Measurements from ENCODE around the gene RRP15.

The RRP15 gene

DNA sequence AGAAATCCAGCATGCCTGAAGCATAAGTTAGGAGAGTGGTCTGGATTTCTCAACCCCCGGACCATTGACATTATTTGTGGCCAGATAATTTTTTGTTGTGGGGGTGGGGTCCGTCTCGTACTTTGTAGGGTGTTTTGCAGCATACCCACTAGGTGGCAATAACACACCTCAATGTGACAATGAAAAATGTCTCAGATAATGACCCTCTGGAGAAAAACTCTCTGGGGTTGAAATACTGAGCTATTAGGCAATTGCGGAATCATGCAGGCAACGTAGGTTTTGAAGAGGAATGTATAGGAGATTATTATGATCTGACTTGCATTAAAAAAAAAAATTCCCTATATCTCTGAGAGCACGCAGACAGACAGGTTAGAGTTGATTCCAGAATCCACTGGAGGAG lies 25.3 kb upstream of the RRP15 start:
- Histone ChIP-seq H3K4me1 (ENCODE audit: control insufficient read depth in 2 of 2, insufficient read depth in 2 of 2, low read length in 2 of 2) (no peaks in the 10 kb centered on the region), H3K9ac (ENCODE audit: low read depth in 1 of 2, low read length in 2 of 2) (no peak overlapping the region), H3K27ac (ENCODE audit: low read depth in 2 of 2, low read length in 2 of 2) (no peak overlapping the region), H3K9me3 (ENCODE audit: control insufficient read depth in 2 of 2, low read length in 2 of 2) (no peaks in the 10 kb centered on the region), H3K4me3 (ENCODE audit: low read length in 2 of 2) (no peak overlapping the region), H3K36me3 (ENCODE audit: control insufficient read depth in 2 of 2, insufficient read depth in 2 of 2, low read length in 2 of 2) (no peaks in the 10 kb centered on the region), H3K27me3 (ENCODE audit: control insufficient read depth in 2 of 2, insufficient read depth in 2 of 2, low read length in 2 of 2) (no peaks in the 10 kb centered on the region)

DNA sequence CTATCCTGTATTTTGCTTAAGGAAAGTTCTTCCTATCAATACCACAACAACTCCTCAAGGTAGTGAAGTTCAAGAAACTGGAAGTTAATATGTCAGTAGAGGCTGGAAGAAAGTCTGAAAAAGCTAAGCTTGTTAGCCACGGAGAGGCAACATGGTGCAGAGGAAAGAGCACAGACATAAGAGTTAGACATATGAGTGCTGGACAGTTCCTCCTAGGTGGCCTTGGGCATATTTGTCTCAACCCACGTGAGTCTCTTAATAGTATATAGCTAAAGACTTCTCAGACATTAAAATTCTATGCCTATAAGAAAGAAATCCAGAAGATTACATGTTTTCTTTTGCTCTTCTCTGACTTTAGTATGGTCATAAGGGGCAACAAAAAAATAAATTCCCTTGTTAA lies 22.8 kb upstream of the RRP15 start:
- Histone ChIP-seq H3K9ac (ENCODE audit: low read depth in 1 of 2, low read length in 2 of 2) (no peak overlapping the region), H3K36me3 (ENCODE audit: control insufficient read depth in 2 of 2, insufficient read depth in 2 of 2, low read length in 2 of 2) (no peaks in the 10 kb centered on the region), H3K4me3 (ENCODE audit: low read length in 2 of 2) (no peak overlapping the region), H3K4me1 (ENCODE audit: control insufficient read depth in 2 of 2, insufficient read depth in 2 of 2, low read length in 2 of 2) (no peaks in the 10 kb centered on the region), H3K9me3 (ENCODE audit: control insufficient read depth in 2 of 2, low read length in 2 of 2) (no peaks in the 10 kb centered on the region), H3K27ac (ENCODE audit: low read depth in 2 of 2, low read length in 2 of 2) (no peak overlapping the region), H3K27me3 (ENCODE audit: control insufficient read depth in 2 of 2, insufficient read depth in 2 of 2, low read length in 2 of 2) (no peaks in the 10 kb centered on the region)

DNA sequence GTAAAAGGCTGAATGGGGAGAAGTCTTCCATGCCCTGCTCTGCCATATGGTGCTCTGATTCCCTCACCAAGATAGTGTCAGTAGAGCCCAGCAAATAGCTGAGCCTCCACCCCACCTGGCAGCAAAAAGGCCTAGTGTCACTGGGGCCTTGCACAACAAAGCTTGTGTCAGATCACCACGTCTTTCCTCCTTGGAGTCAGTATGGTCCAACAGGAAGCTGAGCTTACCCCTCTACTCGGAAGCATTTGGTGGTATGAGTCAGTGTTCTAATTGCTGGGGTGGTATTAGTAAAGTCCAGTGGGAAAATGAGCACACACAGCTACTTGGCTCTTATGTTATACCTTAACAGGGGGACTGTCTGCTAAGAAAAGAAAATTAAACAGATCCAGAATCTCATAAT lies 18.7 kb upstream of the RRP15 start:
- Histone ChIP-seq H3K27me3 (ENCODE audit: control insufficient read depth in 2 of 2, insufficient read depth in 2 of 2, low read length in 2 of 2) (no peaks in the 10 kb centered on the region), H3K36me3 (ENCODE audit: control insufficient read depth in 2 of 2, insufficient read depth in 2 of 2, low read length in 2 of 2) (no peaks in the 10 kb centered on the region), H3K9ac (ENCODE audit: low read depth in 1 of 2, low read length in 2 of 2) (no peak overlapping the region)

DNA sequence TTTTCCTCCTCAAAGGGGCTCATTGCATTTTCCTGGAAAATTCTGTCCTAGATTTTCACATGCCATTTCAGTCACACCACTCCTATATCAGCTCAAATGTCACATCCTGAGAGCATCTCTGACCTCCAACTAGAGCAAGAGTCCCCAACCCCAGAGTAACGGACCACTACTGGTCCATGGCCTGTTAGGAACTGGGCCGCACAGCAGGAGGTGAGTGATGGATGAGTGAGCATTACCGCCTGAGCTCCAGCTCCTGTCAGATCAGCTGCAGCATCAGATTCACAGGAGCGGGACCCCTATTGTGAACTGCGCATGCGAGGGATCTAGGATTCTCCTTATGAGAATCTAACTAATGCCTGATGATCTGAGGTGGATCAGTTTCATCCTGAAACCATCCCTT lies 12.7 kb upstream of the RRP15 start:
- Histone ChIP-seq H3K4me3 (ENCODE audit: low read length in 2 of 2) (no peak overlapping the region), H3K9ac (ENCODE audit: low read depth in 1 of 2, low read length in 2 of 2) (no peak overlapping the region), H3K27ac (ENCODE audit: low read depth in 2 of 2, low read length in 2 of 2) (no peak overlapping the region), H3K9me3 (ENCODE audit: control insufficient read depth in 2 of 2, low read length in 2 of 2) (no peaks in the 10 kb centered on the region), H3K36me3 (ENCODE audit: control insufficient read depth in 2 of 2, insufficient read depth in 2 of 2, low read length in 2 of 2) (no peaks in the 10 kb centered on the region), H3K4me1 (ENCODE audit: control insufficient read depth in 2 of 2, insufficient read depth in 2 of 2, low read length in 2 of 2) (no peaks in the 10 kb centered on the region), H3K27me3 (ENCODE audit: control insufficient read depth in 2 of 2, insufficient read depth in 2 of 2, low read length in 2 of 2) (no peaks in the 10 kb centered on the region)

More for the DNA sequence above, 18.7 kb upstream of the RRP15 start:
- Histone ChIP-seq H3K4me1 (ENCODE audit: control insufficient read depth in 2 of 2, insufficient read depth in 2 of 2, low read length in 2 of 2) (no peaks in the 10 kb centered on the region), H3K9me3 (ENCODE audit: control insufficient read depth in 2 of 2, low read length in 2 of 2) (no peaks in the 10 kb centered on the region), H3K27ac (ENCODE audit: low read depth in 2 of 2, low read length in 2 of 2) (no peak overlapping the region), H3K4me3 (ENCODE audit: low read length in 2 of 2) (no peak overlapping the region)

DNA sequence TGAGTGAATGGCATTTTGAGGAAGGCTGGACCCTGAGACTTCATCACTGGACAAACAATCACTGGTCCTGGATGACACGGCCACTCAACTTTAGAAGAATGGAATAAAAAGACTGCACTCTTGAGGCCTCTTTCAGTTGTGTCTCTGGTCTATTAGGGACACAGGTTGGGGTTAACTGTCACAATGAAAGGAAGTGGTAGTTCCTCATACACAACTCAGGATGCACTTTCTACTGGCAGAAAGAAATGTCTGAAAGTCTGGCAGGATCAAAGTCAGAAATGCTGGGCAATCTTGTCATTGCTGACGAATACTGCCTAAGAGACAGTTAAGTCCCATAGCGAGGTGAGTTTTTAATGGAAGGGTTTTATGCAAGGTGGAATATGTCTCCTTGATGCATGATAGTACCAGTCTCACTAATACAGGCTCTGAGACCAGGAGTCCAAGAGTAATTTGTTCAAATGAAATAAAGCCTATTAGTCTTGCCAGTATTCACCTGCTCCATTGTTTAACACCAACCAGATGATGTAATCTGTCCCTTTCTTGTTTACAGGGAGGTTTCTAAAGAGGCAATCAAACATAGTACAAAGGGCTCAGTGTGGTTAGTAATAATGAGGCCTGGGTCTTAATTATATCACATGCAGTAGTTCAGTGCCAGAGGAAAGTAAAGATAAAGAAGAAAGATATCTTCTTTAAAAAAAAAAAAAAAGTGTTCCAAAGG lies 11.2 kb upstream of the RRP15 start:
- Histone ChIP-seq H3K4me1 (ENCODE audit: control insufficient read depth in 2 of 2, insufficient read depth in 2 of 2, low read length in 2 of 2) (no peaks in the 10 kb centered on the region), H3K27ac (ENCODE audit: low read depth in 2 of 2, low read length in 2 of 2) (no peak overlapping the region), H3K36me3 (ENCODE audit: control insufficient read depth in 2 of 2, insufficient read depth in 2 of 2, low read length in 2 of 2) (no peaks in the 10 kb centered on the region), H3K4me3 (ENCODE audit: low read length in 2 of 2) (no peak overlapping the region), H3K9me3 (ENCODE audit: control insufficient read depth in 2 of 2, low read length in 2 of 2) (no peaks in the 10 kb centered on the region), H3K9ac (ENCODE audit: low read depth in 1 of 2, low read length in 2 of 2) (no peak overlapping the region), H3K27me3 (ENCODE audit: control insufficient read depth in 2 of 2, insufficient read depth in 2 of 2, low read length in 2 of 2) (no peaks in the 10 kb centered on the region)

DNA sequence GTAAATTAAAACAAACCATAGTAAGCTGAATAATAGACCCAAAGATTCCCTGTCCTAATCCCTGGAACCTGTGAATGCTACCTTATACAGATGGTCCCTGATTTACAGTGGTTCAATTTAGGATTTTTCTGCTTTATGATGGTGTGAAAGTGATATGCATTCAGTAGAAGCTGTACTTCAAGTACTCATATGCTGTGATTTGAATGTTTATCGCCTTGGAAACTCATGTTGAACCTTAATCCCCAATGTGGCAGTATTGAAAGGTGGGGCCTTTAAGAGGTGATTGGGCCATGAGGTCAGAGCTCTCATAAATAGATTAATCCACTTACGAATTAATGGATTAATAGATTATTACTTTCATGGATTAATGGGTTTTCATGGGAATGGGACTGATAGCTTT lies 10.6 kb upstream of the RRP15 start:
- no peaks in the 10 kb centered on the region for H3K27me3 ChIP-seq (ENCODE audit: control insufficient read depth in 2 of 2, insufficient read depth in 2 of 2, low read length in 2 of 2)
- H3K4me1 ChIP-seq (ENCODE audit: control insufficient read depth in 2 of 2, insufficient read depth in 2 of 2, low read length in 2 of 2), result no peaks in the 10 kb centered on the region
- no peaks in the 10 kb centered on the region for H3K36me3 ChIP-seq (ENCODE audit: control insufficient read depth in 2 of 2, insufficient read depth in 2 of 2, low read length in 2 of 2)
- H3K4me3 ChIP-seq (ENCODE audit: low read length in 2 of 2), result no peak overlapping the region
- H3K27ac ChIP-seq (ENCODE audit: low read depth in 2 of 2, low read length in 2 of 2), result no peak overlapping the region
- H3K9ac ChIP-seq (ENCODE audit: low read depth in 1 of 2, low read length in 2 of 2), result no peak overlapping the region
- H3K9me3 ChIP-seq (ENCODE audit: control insufficient read depth in 2 of 2, low read length in 2 of 2), result no peaks in the 10 kb centered on the region

DNA sequence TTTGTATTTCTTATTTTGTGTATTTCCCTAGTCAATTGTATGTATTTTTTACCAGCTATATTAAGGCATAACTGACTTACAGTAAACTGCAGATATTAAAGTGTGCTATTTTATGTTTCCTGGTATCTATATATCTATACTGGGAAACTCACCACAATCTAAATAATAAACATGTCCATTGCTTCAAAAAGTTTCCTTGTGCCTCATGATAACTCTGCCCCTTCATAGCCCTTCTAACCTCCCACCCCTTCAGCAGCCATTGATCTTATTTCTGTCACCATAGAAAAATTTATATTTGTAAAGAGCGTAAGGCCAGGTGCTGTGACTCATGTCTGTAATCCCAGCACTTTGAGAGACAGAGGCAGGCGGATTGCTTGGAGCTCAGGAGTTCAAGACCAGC lies 9.3 kb upstream of the RRP15 start:
- no peaks in the 10 kb centered on the region for H3K36me3 ChIP-seq (ENCODE audit: control insufficient read depth in 2 of 2, insufficient read depth in 2 of 2, low read length in 2 of 2)
- H3K4me3 ChIP-seq (ENCODE audit: low read length in 2 of 2), result no peak overlapping the region
- H3K27ac ChIP-seq (ENCODE audit: low read depth in 2 of 2, low read length in 2 of 2), result no peak overlapping the region
- no peaks in the 10 kb centered on the region for H3K9me3 ChIP-seq (ENCODE audit: control insufficient read depth in 2 of 2, low read length in 2 of 2)
- no peaks in the 10 kb centered on the region for H3K4me1 ChIP-seq (ENCODE audit: control insufficient read depth in 2 of 2, insufficient read depth in 2 of 2, low read length in 2 of 2)
- H3K9ac ChIP-seq (ENCODE audit: low read depth in 1 of 2, low read length in 2 of 2), result no peak overlapping the region
- no peaks in the 10 kb centered on the region for H3K27me3 ChIP-seq (ENCODE audit: control insufficient read depth in 2 of 2, insufficient read depth in 2 of 2, low read length in 2 of 2)

DNA sequence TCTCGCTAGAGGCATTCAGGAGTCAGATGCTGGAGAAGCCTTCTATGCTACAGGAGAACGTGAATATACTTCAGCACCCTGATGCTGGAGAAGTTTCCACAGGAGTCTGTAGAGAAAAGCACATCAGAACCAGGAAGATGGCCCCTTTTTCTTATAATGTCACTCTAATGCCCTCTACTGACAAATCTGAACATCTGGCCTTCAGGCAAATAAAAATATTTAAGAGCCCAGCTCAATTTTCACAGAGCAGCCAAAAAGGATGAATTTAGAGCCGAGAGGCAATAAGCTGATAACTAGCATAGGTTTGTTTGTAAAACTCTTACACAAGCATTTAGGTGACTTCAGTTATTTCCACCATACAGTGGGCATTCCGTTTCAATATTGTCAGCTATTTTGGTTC lies 3.8 kb upstream of the RRP15 start:
- Histone ChIP-seq H3K27me3 (ENCODE audit: control insufficient read depth in 2 of 2, insufficient read depth in 2 of 2, low read length in 2 of 2) (no peaks in the 10 kb centered on the region), H3K9me3 (ENCODE audit: control insufficient read depth in 2 of 2, low read length in 2 of 2) (no peaks in the 10 kb centered on the region), H3K27ac (ENCODE audit: low read depth in 2 of 2, low read length in 2 of 2) (no peak overlapping the region), H3K9ac (ENCODE audit: low read depth in 1 of 2, low read length in 2 of 2) (no peak overlapping the region), H3K4me1 (ENCODE audit: control insufficient read depth in 2 of 2, insufficient read depth in 2 of 2, low read length in 2 of 2) (peaks cover 4 to 5% of the 10 kb centered on the region in 2 donors), H3K4me3 (ENCODE audit: low read length in 2 of 2) (no peak overlapping the region), H3K36me3 (ENCODE audit: control insufficient read depth in 2 of 2, insufficient read depth in 2 of 2, low read length in 2 of 2) (no peaks in the 10 kb centered on the region)

DNA sequence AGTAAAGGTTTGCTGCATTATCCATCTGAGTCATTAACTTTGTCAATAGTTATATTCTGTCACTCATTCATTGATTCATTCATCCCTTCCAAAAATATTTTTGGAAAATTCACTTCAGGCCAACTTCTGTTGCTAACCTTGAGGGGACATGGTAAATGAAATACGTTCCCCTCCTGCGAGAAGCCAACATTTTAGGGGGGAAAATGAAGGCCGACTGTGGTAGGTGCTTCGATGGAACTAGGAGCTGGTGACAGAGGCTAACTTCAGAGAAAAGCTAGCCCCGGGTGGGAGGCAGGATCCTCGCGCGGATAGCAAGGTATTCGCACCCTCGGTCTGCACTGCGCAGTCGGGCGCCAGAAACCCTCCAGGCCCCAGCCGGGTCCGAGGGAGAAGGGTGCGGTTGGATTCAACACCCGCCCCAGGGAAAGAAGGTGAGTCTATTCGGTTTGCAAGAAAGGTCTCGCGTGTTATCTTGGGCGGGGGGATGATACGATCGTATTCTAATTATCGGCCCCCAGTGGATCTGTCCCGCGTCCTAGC lies 646 bp upstream of the RRP15 start:
- Histone ChIP-seq H3K27ac (ENCODE audit: low read depth in 2 of 2, low read length in 2 of 2) (peak overlapping the region; percentile 58 to 78), H3K9me3 (ENCODE audit: control insufficient read depth in 2 of 2, low read length in 2 of 2) (no peaks in the 10 kb centered on the region), H3K4me3 (ENCODE audit: low read length in 2 of 2) (peak overlapping the region; percentile 80 to 100), H3K36me3 (ENCODE audit: control insufficient read depth in 2 of 2, insufficient read depth in 2 of 2, low read length in 2 of 2) (no peaks in the 10 kb centered on the region), H3K9ac (ENCODE audit: low read depth in 1 of 2, low read length in 2 of 2) (peak overlapping the region; percentile 69 to 81), H3K4me1 (ENCODE audit: control insufficient read depth in 2 of 2, insufficient read depth in 2 of 2, low read length in 2 of 2) (peaks cover 4 to 7% of the 10 kb centered on the region in 2 donors), H3K27me3 (ENCODE audit: control insufficient read depth in 2 of 2, insufficient read depth in 2 of 2, low read length in 2 of 2) (no peaks in the 10 kb centered on the region)

DNA sequence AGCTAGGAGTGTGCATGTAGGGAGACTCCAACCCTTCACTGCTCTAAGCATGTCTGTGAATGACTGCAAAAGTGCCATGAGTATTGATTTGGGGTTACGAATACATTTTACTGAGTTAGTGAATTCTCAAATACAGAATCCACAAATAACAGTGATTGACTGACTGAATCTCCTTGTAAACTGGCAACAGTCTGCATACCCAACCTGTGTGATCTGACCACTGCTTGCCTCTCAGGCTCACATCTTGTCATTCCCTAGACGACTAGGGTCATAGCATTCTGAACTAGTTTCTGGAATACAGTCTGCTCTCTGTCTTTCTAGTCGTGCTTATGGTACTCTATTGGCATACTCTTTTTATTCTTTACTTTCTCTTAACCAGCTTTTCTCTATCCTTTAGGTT lies 7.4 kb downstream of the RRP15 start:
- Histone ChIP-seq H3K9me3 (ENCODE audit: control insufficient read depth in 2 of 2, low read length in 2 of 2) (no peaks in the 10 kb centered on the region), H3K4me1 (ENCODE audit: control insufficient read depth in 2 of 2, insufficient read depth in 2 of 2, low read length in 2 of 2) (no peaks in the 10 kb centered on the region), H3K4me3 (ENCODE audit: low read length in 2 of 2) (no peak overlapping the region), H3K27ac (ENCODE audit: low read depth in 2 of 2, low read length in 2 of 2) (no peak overlapping the region), H3K36me3 (ENCODE audit: control insufficient read depth in 2 of 2, insufficient read depth in 2 of 2, low read length in 2 of 2) (peaks cover 0 to 4% of the 10 kb centered on the region in 2 donors), H3K27me3 (ENCODE audit: control insufficient read depth in 2 of 2, insufficient read depth in 2 of 2, low read length in 2 of 2) (no peaks in the 10 kb centered on the region), H3K9ac (ENCODE audit: low read depth in 1 of 2, low read length in 2 of 2) (no peak overlapping the region)

All from mucosa of rectum (tissue), 2 donors.